ENCODE results near the gene CYP8B1. TPM values are rescaled to one million over a fixed set of nuclear protein-coding genes. Genes with fewer than 3 reads are reported as not detected.

CYP8B1 gene
- total and polyA plus RNA-seq, 2 of the 13 experiments (the other 11 are each of a cell fraction or from before 2014, with no cell fraction given) = 0.58 to 2.0 TPM

- TF ChIP-seq HDAC2 (CRISPR knock-in tag; IDR thresholded peaks at IDR 0.05) = no peak
- no peak for TF ChIP-seq ZBTB1 (CRISPR knock-in tag; IDR thresholded peaks at IDR 0.05; ENCODE audit: borderline replicate concordance)
- TF ChIP-seq ZNF883 (CRISPR knock-in tag; IDR thresholded peaks at IDR 0.05; ENCODE audit: not compliant biosample characterization) = no peak
- TF ChIP-seq ESRRA (CRISPR knock-in tag; IDR thresholded peaks at IDR 0.05; ENCODE audit: low read depth) = no peak
- no peak for TF ChIP-seq ZUFSP (CRISPR knock-in tag; IDR thresholded peaks at IDR 0.05; ENCODE audit: borderline replicate concordance)
Observed at GRCh38 chr3:42891042-42891441, 15.4 kb upstream of the CYP8B1 start (continued).

- Histone ChIP-seq H3K4me2 (ENCODE audit: low read depth, low read length) (no peak overlapping the region), H3K9me3 (ENCODE audit: low read length) (no peaks in the 10 kb centered on the region), H2AFZ (ENCODE audit: low read length) (no peak overlapping the region), H3K27me3 (ENCODE audit: control insufficient read depth in 1 of 2, insufficient read depth in 2 of 2, low read length in 2 of 2) (peaks cover 0 to 3% of the 10 kb centered on the region in 2 experiments; a peak in 2 of 5 replicates), H3K27ac (ENCODE audit: extremely low read length, insufficient read depth, low read length) (no peak overlapping the region), H3K79me2 (ENCODE audit: insufficient read depth, low read length) (no peaks in the 10 kb centered on the region), H4K20me1 (ENCODE audit: insufficient read depth, low read length) (no peaks in the 10 kb centered on the region), H3K36me3 (replicated peaks in 1 of 2; ENCODE audit: control insufficient read depth in 1 of 2, insufficient read depth in 2 of 2, low read length in 2 of 2) (no peaks in the 10 kb centered on the region), H3K9ac (ENCODE audit: insufficient read depth, low read depth, low read length) (no peak overlapping the region), H3K4me3 (replicated peaks in 1 of 3; ENCODE audit: insufficient read depth in 1 of 3, low read depth in 2 of 3, low read length in 3 of 3) (no peak overlapping the region), H3K4me1 (ENCODE audit: insufficient read depth, low read length) (no peaks in the 10 kb centered on the region)
- intact Hi-C loops (cut with micrococcal nuclease; ENCODE audit: unreplicated experiment) = no loop called here
- no peak for TF ChIP-seq ZNF343 (CRISPR knock-in tag; IDR thresholded peaks at IDR 0.05)
- TF ChIP-seq SP1 (IDR thresholded peaks at IDR 0.05) = no peak
- no peak for TF ChIP-seq SP1 (CRISPR knock-in tag; IDR thresholded peaks at IDR 0.05)
- TF ChIP-seq DBP (CRISPR knock-in tag; IDR thresholded peaks at IDR 0.05; ENCODE audit: not compliant biosample characterization) = no peak
- no peak for TF ChIP-seq NR2F1 (CRISPR knock-in tag; IDR thresholded peaks at IDR 0.05)
- no peak for TF ChIP-seq XBP1 (CRISPR knock-in tag; IDR thresholded peaks at IDR 0.05)
- TF ChIP-seq ZFAT (CRISPR knock-in tag; conservative IDR thresholded peaks at IDR 0.05) = no peak
- TF ChIP-seq ZFP62 (CRISPR knock-in tag; IDR thresholded peaks at IDR 0.05) = no peak
- TF ChIP-seq ZBTB1 (CRISPR knock-in tag; IDR thresholded peaks at IDR 0.05; ENCODE audit: borderline replicate concordance) = no peak
- TF ChIP-seq KDM5B (CRISPR knock-in tag; IDR thresholded peaks at IDR 0.05; ENCODE audit: borderline replicate concordance) = no peak
- ATAC-seq (no peak), FAIRE-seq (no peak), DNase-seq (ENCODE audit: low spot score) (no peak)
- in situ Hi-C loops (cut with HindIII; ENCODE audit: extremely low pct_ligation_motif_present, low pct_unique_long_range_greater_than_20kb) = no loop called here
- 76% methylated on average over 3 of the region's 3 CpGs for WGBS (ENCODE audit: low lambda C conversion rate)
- POLR2A ChIA-PET = no interaction called here
- BruUV-seq (replicated peaks) = no TSS peak
- CTCF ChIA-PET (ENCODE audit: low intra/inter-chr PET ratio, low total read pairs) = no interaction called here
Observed at GRCh38 chr3:42887084-42887483, 11.4 kb upstream of the CYP8B1 start.

All from HepG2 (cell line).